ENCODE results near the gene MFAP3. TPM values are rescaled to one million over a fixed set of nuclear protein-coding genes. Genes with fewer than 3 reads are reported as not detected.
"Not testable (repeated sequence)": the region's sequence is repeated elsewhere in the genome, so short reads cannot be mapped to it uniquely, and the experiment has no call there.

The MFAP3 gene
- total RNA-seq, 1 experiment from 2014 or later: 48.8 TPM

DNA sequence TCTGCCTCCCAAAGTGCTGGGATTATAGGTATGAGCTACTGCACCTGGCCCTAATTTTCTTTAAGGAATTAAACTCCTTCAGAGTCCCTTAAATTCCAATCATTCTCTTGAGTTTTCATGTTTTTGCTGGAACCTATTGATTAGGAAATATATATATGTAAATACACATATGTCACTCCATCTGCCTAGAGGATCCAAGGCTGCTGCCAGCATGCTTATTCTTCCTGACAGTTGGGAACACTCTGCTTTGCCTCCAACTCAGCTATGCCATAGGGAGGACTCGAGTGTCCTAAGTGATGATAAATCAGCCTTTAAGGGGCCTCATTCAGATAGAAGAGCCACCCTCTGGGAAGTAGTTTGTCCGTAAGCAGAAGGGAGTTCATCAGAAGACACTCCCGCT, 21.8 kb downstream of the MFAP3 start:
- Mint-ChIP-seq H3K27ac (ENCODE audit: low read depth, unreplicated experiment) (no peak overlapping the region), H3K4me1 (ENCODE audit: insufficient read depth, unreplicated experiment) (peaks cover 7% of the 10 kb centered on the region), H3K27me3 (ENCODE audit: insufficient read depth, unreplicated experiment) (no peaks in the 10 kb centered on the region), H3K36me3 (ENCODE audit: insufficient read depth, unreplicated experiment) (peaks cover 14% of the 10 kb centered on the region), H3K9me3 (ENCODE audit: unreplicated experiment) (no peaks in the 10 kb centered on the region), H3K4me3 (ENCODE audit: unreplicated experiment) (no peak overlapping the region)
- ChIA-PET CTCF (interaction anchor here (0.6 to 4.4 kb wide), 6 partner anchors 9 to 591 kb away, joined by 3 to 34 read pairs (median 4); no protein-coding TSS in a partner anchor), POLR2A (interaction anchor here (0.5 kb wide), 1 partner anchor 19 kb away, joined by 3 read pairs; no protein-coding TSS in a partner anchor)
- TF ChIP-seq, protein P1, sequence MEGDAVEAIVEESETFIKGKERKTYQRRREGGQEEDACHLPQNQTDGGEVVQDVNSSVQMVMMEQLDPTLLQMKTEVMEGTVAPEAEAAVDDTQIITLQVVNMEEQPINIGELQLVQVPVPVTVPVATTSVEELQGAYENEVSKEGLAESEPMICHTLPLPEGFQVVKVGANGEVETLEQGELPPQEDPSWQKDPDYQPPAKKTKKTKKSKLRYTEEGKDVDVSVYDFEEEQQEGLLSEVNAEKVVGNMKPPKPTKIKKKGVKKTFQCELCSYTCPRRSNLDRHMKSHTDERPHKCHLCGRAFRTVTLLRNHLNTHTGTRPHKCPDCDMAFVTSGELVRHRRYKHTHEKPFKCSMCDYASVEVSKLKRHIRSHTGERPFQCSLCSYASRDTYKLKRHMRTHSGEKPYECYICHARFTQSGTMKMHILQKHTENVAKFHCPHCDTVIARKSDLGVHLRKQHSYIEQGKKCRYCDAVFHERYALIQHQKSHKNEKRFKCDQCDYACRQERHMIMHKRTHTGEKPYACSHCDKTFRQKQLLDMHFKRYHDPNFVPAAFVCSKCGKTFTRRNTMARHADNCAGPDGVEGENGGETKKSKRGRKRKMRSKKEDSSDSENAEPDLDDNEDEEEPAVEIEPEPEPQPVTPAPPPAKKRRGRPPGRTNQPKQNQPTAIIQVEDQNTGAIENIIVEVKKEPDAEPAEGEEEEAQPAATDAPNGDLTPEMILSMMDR (IDR thresholded peaks at IDR 0.05; ENCODE audit: unreplicated experiment): no peak
- BruUV-seq (replicated peaks): no TSS peak
- no peak for DNase-seq (ENCODE audit: unreplicated experiment)
- intact Hi-C loops (cut with micrococcal nuclease): no loop called here

DNA sequence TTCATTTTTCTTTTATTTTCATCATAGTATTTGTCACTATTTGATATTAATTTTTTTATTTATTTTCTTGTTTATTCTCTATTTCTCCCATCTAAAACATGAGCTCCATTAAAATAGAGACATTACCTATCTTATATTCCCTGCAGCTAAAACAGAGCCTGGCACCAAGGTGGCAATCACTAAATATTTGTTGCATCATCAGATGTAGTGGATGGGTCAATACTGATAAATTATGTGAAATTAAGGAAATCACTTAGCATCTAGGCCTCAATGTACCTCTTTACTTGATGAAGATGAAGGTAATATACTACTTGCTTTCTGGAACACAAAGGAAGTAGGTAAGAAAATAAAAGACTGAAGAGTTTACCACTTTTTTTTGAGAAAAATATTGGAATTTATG, 24.6 kb downstream of the MFAP3 start:
- no peak overlapping the region for H3K4me3 Mint-ChIP-seq (ENCODE audit: unreplicated experiment)
- POLR2A ChIA-PET: interaction anchor here (0.6 to 1.4 kb wide), 7 partner anchors 9 to 538 kb away, joined by 3 to 5 read pairs (median 4); no protein-coding TSS in a partner anchor
- TF ChIP-seq, protein P1 (IDR thresholded peaks at IDR 0.05; ENCODE audit: unreplicated experiment): no peak
- no peak overlapping the region for H3K27ac Mint-ChIP-seq (ENCODE audit: low read depth, unreplicated experiment)
- H3K36me3 Mint-ChIP-seq (ENCODE audit: insufficient read depth, unreplicated experiment): peaks cover 7% of the 10 kb centered on the region
- no peak for DNase-seq (ENCODE audit: unreplicated experiment)
- H3K27me3 Mint-ChIP-seq (ENCODE audit: insufficient read depth, unreplicated experiment): no peaks in the 10 kb centered on the region
- intact Hi-C loops (cut with micrococcal nuclease): no loop called here
- no peaks in the 10 kb centered on the region for H3K4me1 Mint-ChIP-seq (ENCODE audit: insufficient read depth, unreplicated experiment)
- CTCF ChIA-PET: interaction anchor here (0.6 to 3.3 kb wide), 12 partner anchors 9 to 455 kb away, joined by 3 to 24 read pairs (median 6); no protein-coding TSS in a partner anchor
- no peaks in the 10 kb centered on the region for H3K9me3 Mint-ChIP-seq (ENCODE audit: unreplicated experiment)
- no TSS peak for BruUV-seq (replicated peaks)

DNA sequence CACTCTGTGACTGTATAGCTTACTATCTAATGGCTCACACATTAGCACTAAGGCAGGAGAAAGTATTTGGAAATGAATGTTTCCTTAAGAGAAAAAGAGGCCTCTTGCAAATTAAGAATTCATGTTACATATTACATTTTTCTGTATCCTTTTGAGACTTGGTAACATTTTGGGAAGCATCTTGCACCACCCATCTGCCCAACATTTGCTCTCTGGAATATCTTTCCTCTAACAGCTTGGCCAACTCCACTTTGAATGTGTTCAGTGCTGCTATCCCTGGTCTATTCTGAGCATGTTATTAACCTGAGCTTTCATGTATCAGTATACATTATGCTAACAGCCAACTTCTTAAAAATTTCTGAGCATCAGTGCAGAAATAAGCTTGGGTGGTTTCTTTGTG, 27.2 kb downstream of the MFAP3 start:
- CTCF ChIA-PET: interaction anchor here (1.0 to 13.3 kb wide), 3 partner anchors 115 to 403 kb away, joined by 4 to 265 read pairs (median 17); no protein-coding TSS in a partner anchor
- DNase-seq (ENCODE audit: unreplicated experiment): no peak
- no peaks in the 10 kb centered on the region for H3K36me3 Mint-ChIP-seq (ENCODE audit: insufficient read depth, unreplicated experiment)
- TF ChIP-seq, protein P1 (IDR thresholded peaks at IDR 0.05; ENCODE audit: unreplicated experiment): no peak
- BruUV-seq (replicated peaks): no TSS peak
- intact Hi-C loops (cut with micrococcal nuclease): no loop called here
- no peak overlapping the region for H3K27ac Mint-ChIP-seq (ENCODE audit: low read depth, unreplicated experiment)
- H3K4me1 Mint-ChIP-seq (ENCODE audit: insufficient read depth, unreplicated experiment): no peaks in the 10 kb centered on the region
- H3K9me3 Mint-ChIP-seq (ENCODE audit: unreplicated experiment): no peaks in the 10 kb centered on the region
- no peak overlapping the region for H3K4me3 Mint-ChIP-seq (ENCODE audit: unreplicated experiment)
- POLR2A ChIA-PET: interaction anchor here (1.8 kb wide), 1 partner anchor 10 kb away, joined by 4 read pairs; no protein-coding TSS in a partner anchor
- no peaks in the 10 kb centered on the region for H3K27me3 Mint-ChIP-seq (ENCODE audit: insufficient read depth, unreplicated experiment)

DNA sequence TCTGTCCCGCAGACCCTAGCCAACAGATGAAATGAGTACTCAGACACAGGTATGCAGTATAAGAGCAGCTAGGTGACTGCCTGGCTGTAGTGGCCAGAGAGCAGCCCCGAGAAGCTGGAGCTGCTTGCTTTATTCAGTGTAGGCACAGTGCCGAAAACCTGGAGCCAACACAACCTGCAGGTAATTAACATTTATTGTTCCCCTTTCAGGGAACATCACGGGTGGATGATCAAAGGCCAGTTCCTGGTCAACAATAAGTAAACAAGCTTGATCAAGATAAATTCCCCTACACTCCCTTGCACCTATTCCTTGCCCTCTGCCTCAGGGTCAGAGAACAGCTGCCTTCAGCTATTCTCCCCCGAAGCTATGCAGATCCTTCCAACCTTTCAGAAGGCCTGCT, 31.1 kb downstream of the MFAP3 start:
- H3K4me3 Mint-ChIP-seq (ENCODE audit: unreplicated experiment); H3K27ac Mint-ChIP-seq (ENCODE audit: low read depth, unreplicated experiment); BruUV-seq (replicated peaks); H3K4me1 Mint-ChIP-seq (ENCODE audit: insufficient read depth, unreplicated experiment); POLR2A ChIA-PET; H3K9me3 Mint-ChIP-seq (ENCODE audit: unreplicated experiment); H3K36me3 Mint-ChIP-seq (ENCODE audit: insufficient read depth, unreplicated experiment); intact Hi-C loops (cut with micrococcal nuclease); H3K27me3 Mint-ChIP-seq (ENCODE audit: insufficient read depth, unreplicated experiment); DNase-seq (ENCODE audit: unreplicated experiment): not testable (repeated sequence)
- CTCF ChIA-PET: interaction anchor here (0.6 to 13.3 kb wide), 16 partner anchors 11 to 578 kb away, joined by 3 to 355 read pairs (median 4); partner anchors contain the start of gene GALNT10

Data from MCF 10A (cell line).